Small intestine (tissue), 7 donors: Measurements from ENCODE around the gene AXL. TPM values are rescaled to one million over a fixed set of nuclear protein-coding genes. Genes with fewer than 3 reads are reported as not detected.

Experiments
- DNase-seq, 2 donors: peaks; one replicate each; pipeline versions ENCODE4 v3.0.0 to v3.0.0-alpha.2; 2013
- FAIRE-seq: peaks from 2 replicates; lab custom pipeline; 2012; peaks lifted over from hg19 to GRCh38; lab: Jason Lieb, UNC
- H3K27ac ChIP-seq, 3 donors: one replicate each; pipeline ENCODE4 v1.5.1; 2013; ENCODE audit warnings: low read length in 2 of 3, mild to moderate bottlenecking in 2 of 3, control low read depth in 1 of 3, inconsistent platforms in 1 of 3, low read depth in 1 of 3, moderate library complexity in 1 of 3
- H3K27me3 ChIP-seq, 3 donors: one replicate each; pipeline ENCODE4 v1.6.1; 2013; ENCODE audit warnings: low read length in 3 of 3, inconsistent platforms in 1 of 3; ENCODE audit not compliant: control insufficient read depth in 3 of 3, insufficient read depth in 3 of 3
- H3K36me3 ChIP-seq, 3 donors: one replicate each; pipeline ENCODE4 v1.6.1; 2013; ENCODE audit warnings: low read length in 3 of 3, inconsistent platforms in 1 of 3, low read depth in 1 of 3, mild to moderate bottlenecking in 1 of 3, moderate library complexity in 1 of 3; ENCODE audit not compliant: control insufficient read depth in 3 of 3, insufficient read depth in 2 of 3
- H3K4me1 ChIP-seq, 3 donors: one replicate each; pipeline ENCODE4 v1.6.1; 2013; ENCODE audit warnings: low read length in 2 of 3, inconsistent platforms in 1 of 3, low read depth in 1 of 3, mild to moderate bottlenecking in 1 of 3, moderate library complexity in 1 of 3; ENCODE audit not compliant: control insufficient read depth in 3 of 3, insufficient read depth in 2 of 3
- H3K4me3 ChIP-seq, 3 donors: one replicate each; pipeline ENCODE4 v1.5.1; 2013; ENCODE audit warnings: low read length in 3 of 3, control low read depth in 1 of 3, inconsistent platforms in 1 of 3, low read depth in 1 of 3, mild to moderate bottlenecking in 1 of 3, moderate library complexity in 1 of 3
- H3K9me3 ChIP-seq, 2 donors: one replicate each; pipeline ENCODE4 v1.6.1; 2013; ENCODE audit warnings: low read depth in 1 of 2, low read length in 1 of 2; ENCODE audit not compliant: control insufficient read depth in 2 of 2, insufficient read depth in 1 of 2
- WGBS, 3 donors: extraction: QIAGEN DNeasy Blood & Tissue Kit; methylation state at CpG; one replicate each; pipeline ENCODE4 v1.1.7; 2013; 5-methylcytosine and 5-hydroxymethylcytosine counted together
- polyA plus RNA-seq, 4 donors: library from polyadenylated mRNA; stranded (reverse) in 3 of 4; unstranded in 1 of 4; fragments of 200-250 nt in 3 of 4; fragments of 120-200 nt in 1 of 4; gene quantifications; one replicate each; pipeline versions ENCODE4 v1.2.1 to v1.2.3, GENCODE V29; 2013
- donor health status: healthy with polysubstance abuse.
- donor health status: control.
- donor health status: control.
- donor health status: Bipolar disorder and iron deficiency.
- donor health status: healthy.

AXL gene
- polyA plus RNA-seq, 4 donors = 0.67 to 13.4 (median 7.1) TPM

- WGBS, 3 donors = 61 to 78% (median 63%) methylated on average over 3 of the region's 3 CpGs
- DNase-seq (no peak), FAIRE-seq (no peak)
- Histone ChIP-seq H3K4me3 (no peak overlapping the region), H3K36me3 (no peaks in the 10 kb centered on the region), H3K9me3 (no peaks in the 10 kb centered on the region), H3K27me3 (no peaks in the 10 kb centered on the region), H3K4me1 (peaks cover 0 to 20% (median 0%) of the 10 kb centered on the region in 3 donors), H3K27ac (no peak overlapping the region)
Observed at GRCh38 chr19:41187884-41188279, 31.1 kb upstream of the AXL start.

- Histone ChIP-seq H3K27ac (no peak overlapping the region), H3K4me1 (peaks cover 0 to 25% (median 0%) of the 10 kb centered on the region in 3 donors), H3K36me3 (peaks cover 0 to 4% (median 0%) of the 10 kb centered on the region in 3 donors), H3K27me3 (no peaks in the 10 kb centered on the region), H3K9me3 (no peaks in the 10 kb centered on the region), H3K4me3 (no peak overlapping the region)
- peak in 1 of 2 donors; percentile 43 for DNase-seq
- no peak for FAIRE-seq
- WGBS, 3 donors = 63 to 66% (median 64%) methylated on average over 8 of the region's 8 CpGs
Observed at GRCh38 chr19:41189425-41190065, 29.5 kb upstream of the AXL start.

GRCh38 chr19:41192574-41193429 is 26.2 kb upstream of the AXL start, which contains the start of gene CYP2S1:
Gene CYP2S1 (plus strand): TSS chr19:41193219. CDS start chr19:41193265, 46 bp downstream.
- no peaks in the 10 kb centered on the region for H3K9me3 ChIP-seq
- H3K4me3 ChIP-seq = peak within 1 kb of the TSS; percentile 36 to 95 (median 80)
- 1 to 4% (median 3%) methylated on average over 41 to 58 of the region's 58 CpGs for WGBS, 3 donors
- no peaks in the 10 kb centered on the region for H3K27me3 ChIP-seq
- peaks cover under 1 to 31% (median 2%) of the 10 kb centered on the region in 3 donors for H3K36me3 ChIP-seq
- FAIRE-seq (no peak), DNase-seq (peak; percentile 83 to 94)
- H3K27ac ChIP-seq = peak within 1 kb of the TSS; percentile 61 to 96 (median 67)
- H3K4me1 ChIP-seq = peaks cover 0 to 39% (median 2%) of the 10 kb centered on the region in 3 donors

GRCh38 chr19:41193430-41194156 is 25.4 kb upstream of the AXL start:
- Histone ChIP-seq H3K27ac (peak overlapping the region; percentile 61 to 96 (median 67)), H3K4me3 (peak overlapping the region; percentile 36 to 95 (median 80)), H3K9me3 (no peaks in the 10 kb centered on the region), H3K36me3 (peaks cover 2 to 38% (median 4%) of the 10 kb centered on the region in 3 donors), H3K27me3 (no peaks in the 10 kb centered on the region), H3K4me1 (peaks cover 0 to 39% (median 2%) of the 10 kb centered on the region in 3 donors)
- DNase-seq = peak; percentile 26 to 53
- FAIRE-seq = no peak
- WGBS, 3 donors = 9 to 18% (median 12%) methylated on average over 13 of the region's 13 CpGs

- Histone ChIP-seq H3K9me3 (no peaks in the 10 kb centered on the region), H3K4me1 (peaks cover 0 to 35% (median 2%) of the 10 kb centered on the region in 3 donors), H3K36me3 (peaks cover 2 to 43% (median 7%) of the 10 kb centered on the region in 3 donors), H3K27me3 (no peaks in the 10 kb centered on the region), H3K27ac (peak overlapping the region in 1 of 3 donors; percentile 96), H3K4me3 (peak overlapping the region in 2 of 3 donors; percentile 80 to 95)
- DNase-seq (no peak), FAIRE-seq (no peak)
- WGBS, 3 donors = 23 to 28% (median 24%) methylated on average over 5 to 6 of the region's 6 CpGs
Observed at GRCh38 chr19:41194157-41194552, 24.9 kb upstream of the AXL start.

GRCh38 chr19:41195675-41196497 is 23.1 kb upstream of the AXL start:
- Histone ChIP-seq H3K27ac (no peak overlapping the region), H3K27me3 (no peaks in the 10 kb centered on the region), H3K36me3 (peaks cover 2 to 54% (median 7%) of the 10 kb centered on the region in 3 donors), H3K4me1 (peaks cover 0 to 29% (median 2%) of the 10 kb centered on the region in 3 donors), H3K9me3 (no peaks in the 10 kb centered on the region), H3K4me3 (peak overlapping the region in 1 of 3 donors; percentile 80)
- DNase-seq = no peak
- FAIRE-seq = no peak
- WGBS, 3 donors = 75 to 90% (median 77%) methylated on average over 10 of the region's 10 CpGs

- H3K4me1 ChIP-seq = peaks cover 0 to 19% (median 2%) of the 10 kb centered on the region in 3 donors
- peaks cover 2 to 81% (median 12%) of the 10 kb centered on the region in 3 donors for H3K36me3 ChIP-seq
- H3K9me3 ChIP-seq = no peaks in the 10 kb centered on the region
- FAIRE-seq (no peak), DNase-seq (no peak)
- no peak overlapping the region for H3K4me3 ChIP-seq
- 81 to 82% (median 81%) methylated on average over 11 of the region's 11 CpGs for WGBS, 3 donors
- no peak overlapping the region for H3K27ac ChIP-seq
- H3K27me3 ChIP-seq = no peaks in the 10 kb centered on the region
Observed at GRCh38 chr19:41198559-41198958, 20.5 kb upstream of the AXL start.
